GM19468 (cell line): ENCODE data around the gene MYH16.
"Not testable (repeated sequence)": the region's sequence is repeated elsewhere in the genome, so short reads cannot be mapped to it uniquely, and the experiment has no call there.

ENCODE experiments used
- ATAC-seq: cut with Tn5 transposase; IDR thresholded peaks from one replicate; pipeline ENCODE4 v1.9.1; 2021; ENCODE audit warnings: mild to moderate bottlenecking, moderate library complexity, moderate number of reproducible peaks; ENCODE audit not compliant: unreplicated experiment; ENCODE audit errors: extremely low read depth

Gene MYH16

DNA sequence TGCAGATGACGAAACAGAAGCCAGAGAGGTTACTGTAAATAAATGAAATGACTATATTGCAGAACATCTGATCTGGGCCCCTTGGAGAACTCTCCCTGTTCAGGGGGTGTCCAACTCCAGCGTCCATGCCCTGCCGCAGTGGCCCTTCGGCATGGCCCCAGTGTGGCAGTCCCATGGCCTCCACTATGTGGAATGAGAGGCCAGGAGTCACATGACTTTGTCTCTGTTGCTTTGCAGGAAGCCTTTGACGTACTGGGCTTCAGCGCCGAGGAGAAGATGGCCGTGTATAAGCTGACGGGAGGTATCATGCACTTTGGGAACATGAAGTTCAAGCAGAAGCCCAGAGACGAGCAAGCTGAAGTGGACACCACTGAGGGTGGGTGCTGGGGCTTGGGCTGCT lies 15.6 kb upstream of the MYH16 start:
- no peak for ATAC-seq

DNA sequence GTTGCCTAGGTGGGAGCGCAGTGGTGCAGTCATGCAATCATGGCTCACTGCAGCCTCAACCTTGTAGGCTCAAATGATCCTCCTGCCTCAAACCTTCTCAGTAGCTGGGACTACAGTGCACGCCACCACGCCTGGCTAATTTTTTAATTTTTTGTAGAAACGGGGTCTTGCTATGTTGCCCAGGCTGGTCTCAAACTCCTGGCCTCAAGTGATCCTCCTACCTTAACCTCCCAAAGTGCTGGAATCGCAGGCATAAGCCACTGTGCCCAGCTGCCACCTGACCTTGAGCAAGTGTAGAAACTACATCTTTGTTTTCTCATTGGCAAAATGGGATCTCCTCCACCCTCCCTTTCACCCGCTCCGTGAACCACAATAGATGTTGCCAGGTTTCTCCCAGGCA lies 15.0 kb upstream of the MYH16 start:
- no peak for ATAC-seq

DNA sequence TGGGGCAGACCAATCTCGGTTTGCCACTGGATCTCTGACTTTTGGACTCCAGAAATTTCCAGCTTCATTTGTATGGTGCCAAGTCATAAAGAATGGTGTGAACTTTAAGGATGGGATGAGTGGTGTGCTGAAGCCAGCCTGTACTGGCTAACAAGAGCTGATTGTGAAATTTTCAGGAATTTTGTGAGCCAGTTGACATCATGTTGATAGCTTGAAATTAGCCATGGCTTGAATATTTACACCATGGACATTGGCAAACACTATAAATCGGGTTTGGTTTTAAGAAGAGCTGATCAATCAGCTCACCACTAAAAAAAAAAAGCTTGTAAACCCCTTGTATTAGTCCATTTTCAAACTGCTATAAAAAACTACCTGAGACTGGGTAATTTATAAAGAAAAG lies 14.1 kb upstream of the MYH16 start:
- ATAC-seq: no peak

DNA sequence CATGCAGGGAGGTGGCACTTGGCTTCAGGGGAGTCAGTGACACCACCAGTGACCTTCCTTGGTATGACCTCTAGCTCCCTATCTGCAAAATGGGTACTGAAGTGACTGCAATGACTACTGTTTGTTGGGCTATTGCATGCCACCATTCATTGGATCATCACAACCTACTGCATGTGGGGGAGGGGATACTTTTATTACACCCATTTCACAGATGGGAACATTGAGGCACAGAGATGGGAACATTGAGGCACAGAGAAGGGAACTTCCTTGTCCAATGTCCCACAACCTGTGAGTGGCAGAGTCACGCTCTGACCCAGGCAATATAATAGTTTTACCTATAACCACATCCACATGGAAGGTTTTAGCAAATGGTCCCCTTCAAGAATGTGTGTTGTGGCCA lies 12.2 kb upstream of the MYH16 start:
- no peak for ATAC-seq

DNA sequence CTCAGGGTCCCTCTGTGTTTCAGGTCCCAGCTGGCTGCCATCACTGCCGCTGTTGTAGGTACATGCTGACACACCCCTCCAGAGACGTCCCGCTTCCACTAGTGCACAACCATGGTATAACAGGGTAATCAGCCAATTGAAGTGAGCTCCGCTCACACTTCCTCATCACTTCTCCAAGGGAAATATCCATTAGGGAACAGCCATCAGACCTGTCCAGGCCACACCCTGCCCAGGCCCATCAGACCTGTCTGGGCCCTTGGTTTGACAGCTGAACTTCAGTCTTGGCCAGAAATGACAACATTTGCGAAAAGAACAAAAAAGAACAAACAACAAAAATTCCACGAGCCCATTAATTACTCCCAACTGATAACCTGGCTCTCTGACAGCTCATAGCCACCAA lies 11.0 kb upstream of the MYH16 start:
- ATAC-seq: no peak

DNA sequence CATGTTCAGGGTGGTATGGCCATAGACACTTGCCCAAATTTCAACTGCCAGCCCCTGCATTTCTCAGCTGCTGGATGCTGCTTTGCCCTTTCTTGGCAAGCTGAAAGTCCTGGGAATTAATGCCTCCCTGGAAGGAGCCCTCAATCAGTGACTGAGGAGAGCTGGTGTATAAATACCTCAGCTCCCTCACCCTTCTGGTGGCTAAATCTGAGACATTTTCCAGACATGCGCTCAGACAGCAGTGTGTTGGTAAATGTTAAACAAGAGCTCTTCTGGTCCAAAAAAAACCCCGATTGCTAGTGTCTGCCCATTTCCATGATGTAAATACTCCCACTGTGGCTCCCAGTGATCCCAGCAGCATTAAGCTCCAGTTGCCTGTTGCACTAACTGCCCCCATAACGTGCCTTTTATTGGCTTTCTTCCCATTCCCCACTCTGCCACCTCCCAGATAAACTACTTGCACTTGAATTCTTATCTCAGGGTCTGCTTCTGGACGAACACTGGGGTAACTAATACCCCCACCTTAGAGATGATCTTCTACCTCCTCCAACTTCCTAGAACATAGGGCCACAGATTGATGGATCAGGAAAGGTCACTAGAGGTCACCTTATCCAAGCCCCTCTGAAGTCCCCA lies 6.7 kb upstream of the MYH16 start:
- ATAC-seq: no peak

DNA sequence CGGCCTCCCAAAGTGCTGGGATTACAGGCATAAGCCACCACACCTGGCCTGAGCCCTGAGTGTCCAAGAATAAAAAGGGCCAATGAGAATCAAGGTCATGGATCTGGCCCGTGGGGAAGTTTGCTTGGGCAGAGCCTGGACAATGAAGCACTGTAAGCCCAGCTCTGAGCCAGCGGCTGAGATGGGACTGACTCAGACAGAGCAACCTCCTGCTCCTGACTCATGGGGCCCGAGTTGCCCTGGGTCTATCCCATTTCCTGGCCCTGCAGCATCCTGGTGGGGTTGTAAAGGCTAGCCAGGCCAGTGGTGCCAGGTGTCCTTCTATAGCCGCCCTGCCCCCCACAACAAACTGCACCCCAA lies 5.2 kb upstream of the MYH16 start:
- ATAC-seq: no peak

DNA sequence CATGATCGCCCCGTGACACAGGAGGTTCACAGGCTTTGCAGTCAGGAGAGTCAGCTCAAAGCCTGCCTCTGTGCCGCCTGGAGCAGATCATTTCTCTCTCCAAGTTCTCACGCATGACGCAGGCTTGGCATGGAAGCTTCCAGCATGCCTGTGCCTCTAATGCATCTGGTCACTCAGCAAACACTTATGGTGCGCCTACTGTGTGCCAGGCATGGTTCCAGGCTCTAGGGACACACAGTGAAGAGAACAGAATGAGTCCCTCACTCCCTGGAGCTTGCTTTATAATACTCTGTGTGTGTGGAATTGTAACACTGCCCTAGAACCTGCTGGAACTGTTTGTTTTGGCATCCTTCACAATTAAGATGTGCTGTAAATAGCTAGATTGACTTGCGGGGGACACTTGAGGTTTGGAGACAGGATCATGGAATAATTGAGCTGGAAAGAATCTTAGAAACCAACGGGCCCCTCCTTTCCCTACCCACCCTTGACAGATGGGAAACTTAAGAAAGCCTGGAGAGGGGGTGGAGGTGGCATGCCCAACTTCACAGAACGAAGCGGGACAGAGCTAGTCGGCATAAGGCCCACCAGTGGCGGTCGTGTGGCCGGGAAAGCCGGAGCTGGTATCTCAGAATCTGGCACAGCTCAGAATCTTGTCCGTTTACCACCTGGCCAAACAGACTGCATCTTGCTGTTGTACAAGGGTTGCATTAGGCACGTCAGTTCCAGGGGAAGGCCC lies 4.6 kb upstream of the MYH16 start:
- ATAC-seq: no peak

DNA sequence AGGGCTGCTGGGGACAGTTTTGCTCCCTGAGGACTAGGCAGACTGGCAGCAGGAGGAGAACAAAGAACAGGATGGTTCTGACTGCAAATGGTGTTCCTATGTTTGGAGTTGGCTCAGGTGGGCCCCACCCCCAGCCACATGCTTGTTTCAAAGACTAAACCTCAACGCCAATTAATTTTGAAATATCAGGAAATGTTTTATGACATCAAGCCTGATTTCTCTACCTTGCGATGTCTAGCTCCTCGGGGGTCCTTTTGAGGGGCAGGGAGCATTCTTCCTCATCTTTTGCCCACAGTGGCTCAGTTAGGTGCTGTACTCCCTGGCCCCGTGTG lies 4.1 kb upstream of the MYH16 start:
- no peak for ATAC-seq

DNA sequence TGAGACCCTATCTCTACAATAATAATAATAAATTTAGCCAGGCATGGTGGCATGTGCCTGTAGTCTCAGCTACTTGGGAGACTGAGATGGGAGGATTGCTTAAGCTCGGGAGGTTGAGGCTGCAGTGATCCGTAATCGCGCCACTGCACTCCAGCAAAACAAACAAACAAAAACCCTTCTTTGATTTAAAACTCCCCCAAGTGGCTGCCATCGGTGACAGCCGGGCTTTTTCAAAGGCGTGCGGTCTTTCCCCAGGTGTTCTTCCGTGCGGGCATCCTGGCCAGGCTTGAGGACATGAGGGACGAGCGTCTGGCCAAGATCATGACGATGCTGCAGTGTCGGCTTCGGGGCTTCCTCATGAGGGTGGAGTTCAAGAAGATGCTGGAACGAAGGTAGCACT lies 1.9 kb upstream of the MYH16 start:
- no peak for ATAC-seq

DNA sequence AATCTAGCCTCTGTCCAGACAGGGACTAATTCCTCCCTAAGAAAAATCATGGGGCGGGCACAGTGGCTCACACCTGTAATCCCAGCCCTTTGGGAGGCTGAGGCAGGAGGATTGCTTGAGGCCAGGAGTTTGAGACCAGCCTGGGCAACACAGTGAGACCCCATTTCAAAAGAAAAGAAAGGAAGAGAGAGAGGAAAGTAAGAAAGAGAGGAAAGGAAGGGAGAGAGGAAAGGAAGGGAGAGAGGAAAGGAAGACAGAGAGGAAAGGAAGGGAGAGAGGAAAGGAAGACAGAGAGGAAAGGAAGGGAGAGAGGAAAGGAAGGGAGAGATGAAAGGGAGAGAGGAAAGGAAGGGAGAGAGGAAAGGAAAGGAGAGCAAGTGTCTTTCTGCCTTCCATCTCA lies 922 bp downstream of the MYH16 start:
- ATAC-seq: not testable (repeated sequence)

DNA sequence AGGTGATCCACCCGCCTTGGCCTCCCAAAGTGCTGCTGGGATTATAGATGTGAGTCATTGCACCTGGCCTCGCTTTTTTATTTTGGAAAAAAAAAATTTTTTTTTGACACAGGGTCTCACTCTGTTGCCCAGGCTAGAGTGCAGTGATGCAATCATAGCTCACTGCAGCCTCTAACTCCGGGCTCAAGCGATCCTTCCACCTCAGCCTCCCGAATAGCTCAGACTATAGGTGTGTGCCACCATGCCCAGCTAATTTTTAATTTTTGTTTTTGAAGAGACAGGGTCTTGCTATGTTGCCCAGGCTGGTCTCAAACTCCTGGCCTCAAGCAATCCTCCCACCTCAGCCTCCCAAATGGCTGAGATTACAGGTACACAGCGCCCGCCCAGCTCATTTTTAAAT lies 2.3 kb downstream of the MYH16 start:
- not testable (repeated sequence) for ATAC-seq

DNA sequence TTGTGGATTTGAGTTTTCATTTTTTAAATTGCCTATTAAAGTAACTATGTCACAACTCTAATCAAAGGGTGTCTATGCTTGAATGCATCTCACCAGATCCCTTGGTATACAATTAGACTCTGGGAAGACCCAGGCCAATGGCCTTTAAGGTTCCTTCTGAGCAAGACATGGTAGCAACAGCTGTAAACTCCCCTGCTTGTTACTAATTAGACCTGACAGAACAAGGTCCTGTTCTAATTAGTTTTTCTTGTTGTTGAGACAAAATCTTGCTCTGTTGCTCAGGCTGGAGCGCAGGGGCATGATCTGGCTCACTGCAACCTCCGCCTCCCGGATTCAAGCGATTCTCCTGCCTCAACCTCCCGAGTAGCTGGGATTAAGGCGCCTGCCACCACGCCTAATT lies 2.9 kb downstream of the MYH16 start:
- no peak for ATAC-seq

DNA sequence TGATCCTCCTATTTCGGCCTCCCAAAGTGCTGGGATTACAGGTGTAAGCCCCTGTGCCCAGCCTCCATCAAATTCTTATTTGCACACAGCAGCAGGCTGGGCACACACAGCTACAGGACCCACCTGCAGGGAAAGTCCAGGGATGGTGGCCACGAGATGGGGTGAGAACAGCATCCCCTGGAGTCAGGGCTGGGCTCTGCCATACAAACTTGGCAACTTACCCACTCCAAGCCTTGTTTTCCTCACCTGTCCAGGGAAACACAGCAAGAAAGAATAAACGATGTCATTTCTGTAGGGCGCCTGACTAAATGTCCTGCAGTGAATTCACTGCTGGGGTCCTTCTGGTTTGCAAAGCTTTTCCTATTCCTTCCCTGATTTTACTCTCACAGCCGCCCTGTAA lies 5.5 kb downstream of the MYH16 start:
- ATAC-seq: no peak

DNA sequence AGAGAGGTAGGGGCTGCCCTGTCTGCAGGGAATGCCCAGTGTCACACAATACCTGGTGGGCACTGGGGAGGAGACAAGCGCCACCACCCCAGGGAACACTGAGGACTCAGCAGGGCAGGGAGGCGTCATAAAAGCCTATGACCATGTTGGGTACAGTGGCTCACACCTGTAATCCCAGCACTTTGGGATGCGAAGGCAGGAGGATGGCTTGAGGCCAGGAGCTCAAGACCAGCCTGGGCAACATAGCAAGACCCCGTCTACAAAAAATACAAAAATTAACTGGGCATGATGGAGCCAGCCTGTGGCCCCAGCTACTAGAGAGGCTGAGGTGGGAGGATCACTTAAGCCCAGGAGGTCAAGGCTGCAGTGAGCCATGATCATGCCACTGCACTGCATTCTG lies 11.5 kb downstream of the MYH16 start:
- ATAC-seq: not testable (repeated sequence)

DNA sequence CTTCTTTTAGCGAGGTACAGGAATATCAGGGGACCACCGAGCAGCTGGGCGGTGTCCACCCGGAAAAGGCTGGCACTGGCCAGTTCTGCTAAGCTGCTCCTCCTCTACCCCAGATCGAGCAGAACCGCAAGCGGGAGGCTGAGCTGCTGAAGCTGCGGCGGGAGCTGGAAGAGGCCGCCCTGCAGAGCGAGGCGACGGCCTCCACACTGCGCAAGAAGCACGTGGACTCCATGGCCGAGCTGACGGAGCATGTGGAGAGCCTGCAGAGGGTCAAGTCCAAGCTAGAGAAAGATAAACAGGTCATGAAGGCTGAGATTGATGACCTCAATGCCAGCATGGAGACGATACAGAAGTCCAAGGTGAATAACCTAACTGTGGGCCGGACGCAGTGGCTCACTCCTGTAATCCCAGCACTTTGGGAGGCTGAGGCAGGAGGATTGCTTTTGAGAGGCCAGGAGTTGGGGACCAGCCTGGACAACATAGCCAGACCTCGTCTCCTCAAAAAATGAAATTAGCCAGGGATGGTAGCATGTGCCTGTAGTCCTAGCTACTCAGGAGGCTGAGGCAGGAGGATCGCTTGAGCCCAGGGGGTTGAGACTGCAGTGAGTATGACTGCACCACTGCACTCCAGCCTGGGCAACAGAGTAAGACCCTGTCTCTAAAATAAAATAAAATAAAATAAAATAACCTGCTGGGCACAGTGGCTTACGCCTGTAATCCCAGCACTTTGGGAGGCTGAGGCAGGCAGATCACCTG lies 15.3 kb downstream of the MYH16 start:
- no peak for ATAC-seq

DNA sequence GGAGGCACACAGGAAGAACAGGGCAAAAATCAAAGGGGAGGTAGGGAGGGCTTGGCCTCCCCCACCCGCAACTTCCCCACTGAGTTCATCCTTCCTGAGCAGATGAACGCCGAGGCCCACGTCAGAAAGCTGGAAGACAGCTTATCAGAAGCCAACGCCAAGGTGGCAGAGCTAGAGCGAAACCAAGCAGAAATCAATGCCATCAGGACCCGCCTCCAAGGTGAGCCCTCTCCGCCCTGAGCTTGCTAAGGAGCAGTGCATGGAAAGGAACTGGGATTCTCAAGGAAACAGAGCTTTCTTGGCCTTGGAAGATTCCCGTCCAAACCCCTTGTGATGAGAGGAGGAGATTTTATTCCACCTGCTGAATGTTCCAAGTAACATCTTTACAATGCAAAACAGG lies 16.5 kb downstream of the MYH16 start:
- ATAC-seq: no peak

DNA sequence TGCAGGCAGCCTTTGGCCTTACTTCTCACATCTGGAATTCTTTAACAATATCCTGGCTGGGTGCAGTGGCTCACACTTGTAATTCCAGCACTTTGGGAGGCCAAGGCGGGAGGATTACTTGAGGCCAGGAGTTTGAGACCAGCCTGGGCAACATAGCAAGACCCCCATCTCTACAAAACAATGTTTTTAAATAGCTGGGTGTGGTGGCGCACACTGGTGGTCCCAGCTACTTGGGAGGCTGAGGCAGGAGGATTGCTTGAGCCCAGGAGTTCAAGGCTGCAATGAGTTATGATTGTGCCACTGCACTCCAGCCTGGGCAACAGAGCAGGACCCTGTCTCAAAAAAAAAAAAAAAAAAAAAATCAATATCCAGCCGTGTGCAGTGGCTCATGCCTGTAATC lies 17.5 kb downstream of the MYH16 start:
- not testable (repeated sequence) for ATAC-seq

DNA sequence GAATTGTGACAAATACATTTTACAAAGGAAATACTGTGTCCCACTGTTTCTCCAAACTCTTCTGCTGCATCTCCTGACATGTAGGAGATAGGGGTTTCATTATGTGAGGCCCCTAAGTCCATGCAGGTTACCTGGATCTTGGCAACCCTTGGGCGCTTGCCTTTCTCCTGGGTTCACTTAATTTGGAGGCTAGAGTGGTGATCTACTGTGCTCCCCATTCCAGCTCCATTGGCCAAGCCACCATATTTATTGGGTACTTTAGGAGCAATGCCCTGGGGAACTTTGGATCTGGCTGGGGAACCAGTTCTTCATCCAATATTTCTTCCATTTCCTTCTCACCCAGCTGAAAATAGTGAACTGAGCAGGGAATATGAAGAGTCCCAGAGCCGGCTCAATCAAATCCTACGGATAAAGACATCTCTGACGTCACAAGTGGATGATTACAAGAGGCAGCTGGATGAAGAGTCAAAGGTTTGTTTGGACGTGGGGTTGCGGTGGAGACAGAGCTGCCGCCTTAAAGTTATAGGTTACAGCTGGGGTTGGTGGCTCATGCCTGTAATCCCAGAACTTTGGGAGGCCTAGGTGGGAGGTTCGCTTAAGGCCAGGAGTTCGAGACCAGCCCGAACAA lies 18.5 kb downstream of the MYH16 start:
- no peak for ATAC-seq

DNA sequence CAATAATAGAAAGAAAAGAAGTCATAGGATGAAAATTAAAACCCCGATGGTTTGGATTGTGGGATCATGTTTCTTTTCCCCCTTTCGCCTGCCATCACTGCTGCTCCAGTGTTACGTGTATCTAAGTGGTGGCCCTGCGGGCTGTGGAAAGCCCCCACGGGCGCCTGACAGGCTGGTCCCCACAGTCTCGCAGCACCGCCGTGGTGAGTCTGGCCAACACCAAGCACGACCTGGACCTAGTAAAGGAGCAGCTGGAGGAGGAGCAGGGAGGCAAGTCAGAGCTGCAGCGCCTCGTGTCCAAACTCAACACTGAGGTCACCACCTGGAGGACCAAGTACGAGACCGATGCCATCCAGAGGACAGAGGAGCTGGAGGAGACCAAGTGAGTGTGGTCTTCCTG lies 19.5 kb downstream of the MYH16 start:
- ATAC-seq: no peak

DNA sequence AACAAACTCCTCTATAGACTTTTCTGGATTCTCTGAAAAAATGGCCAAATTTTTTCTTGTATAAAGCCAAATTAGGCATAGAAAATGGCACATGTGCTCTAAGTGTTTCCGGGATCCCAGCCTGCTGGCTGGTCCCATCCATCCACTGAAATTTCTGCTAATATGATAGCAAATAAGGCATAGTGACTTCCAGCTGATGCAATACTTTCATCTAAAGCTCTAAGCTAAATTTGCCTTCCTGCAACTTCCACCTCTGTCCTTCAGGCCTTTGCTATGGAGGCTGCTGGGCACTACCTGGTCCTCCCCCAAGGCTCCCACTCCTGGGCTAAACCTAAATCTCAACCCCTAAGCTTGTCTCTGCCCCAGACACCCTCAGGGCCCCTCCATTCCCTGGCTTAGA lies 20.5 kb downstream of the MYH16 start:
- no peak for ATAC-seq
